ENCODE results near the gene ALK.
"Not testable (repeated sequence)": the region's sequence is repeated elsewhere in the genome, so short reads cannot be mapped to it uniquely, and the experiment has no call there.

GRCh38 chr2:29750463-29750862 is 170.9 kb downstream of the ALK start:
- not testable (repeated sequence) for TF ChIP-seq CTCF (IDR thresholded peaks at IDR 0.05 in 2 of 3, conservative IDR thresholded peaks at IDR 0.05 in 1 of 3; ENCODE audit: control insufficient read depth in 2 of 3, extremely low read depth in 1 of 3, insufficient read depth in 1 of 3, low read depth in 3 of 3, low read length in 3 of 3); EZH2 (IDR thresholded peaks at IDR 0.05; ENCODE audit: borderline replicate concordance, control insufficient read depth, low read depth, low read length); SP1 (IDR thresholded peaks at IDR 0.05; ENCODE audit: low read depth, low read length); PAX5 (IDR thresholded peaks at IDR 0.05; ENCODE audit: borderline replicate concordance, low read depth, low read length); POLR2A (IDR thresholded peaks at IDR 0.05; ENCODE audit: low read depth, low read length); FOXK2 (IDR thresholded peaks at IDR 0.05); PKNOX1 (IDR thresholded peaks at IDR 0.05); ZBTB11 (CRISPR knock-in tag; IDR thresholded peaks at IDR 0.05)

Measured in GM12878 (cell line).